HG03354 (cell line): ENCODE results near the gene SPOCD1.

Source experiments
- ATAC-seq: cut with Tn5 transposase; IDR thresholded peaks from one replicate; pipeline ENCODE4 v1.9.1; 2021; ENCODE audit warnings: mild to moderate bottlenecking; ENCODE audit not compliant: unreplicated experiment, poor library complexity, severe bottlenecking

The SPOCD1 gene

GRCh38 chr1:31815752-31816500, at the start of gene SPOCD1:
TSS of gene SPOCD1 (minus strand) at chr1:31816022. CDS start at chr1:31815333, 689 bp downstream.
- ATAC-seq = no peak

DNA sequence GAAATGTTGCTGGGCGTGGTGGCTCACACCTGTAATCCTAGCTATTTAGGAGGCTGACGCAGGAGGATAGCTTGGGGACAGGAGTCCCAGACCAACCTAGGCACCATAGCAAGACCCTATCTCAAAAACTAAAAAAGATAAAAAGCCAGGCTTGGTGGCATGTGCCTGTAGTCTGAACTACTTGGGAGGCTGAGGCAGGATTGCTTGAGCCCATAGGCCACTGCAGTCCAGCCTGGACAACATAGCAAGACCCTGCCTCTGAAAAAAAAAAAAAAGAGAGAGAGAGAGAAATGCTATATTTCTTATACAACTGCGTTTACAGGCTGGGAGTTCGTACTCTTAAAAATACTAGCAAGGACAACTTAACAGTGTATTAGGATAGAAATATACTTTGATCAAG, 46.2 kb upstream of the SPOCD1 start:
- ATAC-seq = no peak

GRCh38 chr1:31861346-31861745, 45.5 kb upstream of the SPOCD1 start:
- no peak for ATAC-seq

DNA sequence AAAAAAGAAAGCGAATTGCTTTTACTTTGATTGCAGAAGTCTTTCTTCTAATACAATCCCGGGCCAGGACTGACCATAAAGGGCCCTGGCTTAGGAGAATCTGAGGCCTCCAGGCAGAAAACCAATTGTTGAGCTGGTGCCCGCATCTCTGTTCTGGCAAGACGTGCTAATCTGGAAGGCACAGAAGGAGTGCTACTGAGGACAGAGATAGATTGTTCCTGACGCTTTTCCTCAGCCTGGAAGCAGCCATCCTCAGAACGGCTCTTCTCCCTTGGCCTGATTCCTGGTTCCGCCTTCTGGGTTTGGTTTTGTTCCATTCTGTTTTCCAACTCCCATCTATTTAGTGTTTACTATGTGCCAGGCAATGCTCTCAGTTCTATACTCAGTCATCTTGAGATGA, 44.8 kb upstream of the SPOCD1 start:
- ATAC-seq = no peak

- no peak for ATAC-seq
Measured at GRCh38 chr1:31859719-31860118, 43.9 kb upstream of the SPOCD1 start.

DNA sequence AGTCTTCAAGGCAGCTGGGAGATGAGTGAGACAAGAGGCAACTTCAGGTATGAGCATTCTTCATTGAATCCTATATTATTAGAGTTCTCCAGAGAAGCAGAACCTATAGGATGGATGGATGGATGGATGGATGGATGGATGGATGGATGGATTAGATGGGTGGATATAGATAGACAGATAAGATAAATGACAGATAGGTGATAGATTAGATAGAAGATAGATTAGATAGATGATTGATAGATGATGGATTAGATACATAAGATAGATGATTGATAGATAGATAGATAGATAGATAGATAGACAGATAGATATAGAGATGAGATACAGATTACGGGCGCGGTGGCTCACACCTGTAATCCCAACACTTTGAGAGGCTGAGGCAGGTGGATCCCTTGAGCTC, 43.2 kb upstream of the SPOCD1 start:
- ATAC-seq = no peak

DNA sequence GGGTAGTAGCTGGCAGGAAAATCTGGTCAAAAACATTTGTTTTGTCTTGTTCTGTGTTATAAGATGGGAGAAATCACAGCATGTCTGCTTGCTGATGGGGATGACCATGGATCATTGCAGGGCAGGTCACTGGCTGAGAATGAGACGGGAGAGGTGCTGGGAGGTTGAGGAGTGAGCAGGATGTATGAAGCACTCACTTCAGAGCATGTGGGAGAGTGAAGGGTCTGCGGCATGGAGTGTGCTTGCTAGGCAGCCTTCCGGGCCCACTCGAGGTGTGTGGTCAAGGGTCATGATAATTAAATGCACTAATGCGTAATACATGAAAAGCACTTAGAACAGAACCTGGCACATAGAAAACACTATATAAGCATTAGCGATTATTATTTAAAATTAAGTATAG, 42.0 kb upstream of the SPOCD1 start:
- ATAC-seq = no peak

DNA sequence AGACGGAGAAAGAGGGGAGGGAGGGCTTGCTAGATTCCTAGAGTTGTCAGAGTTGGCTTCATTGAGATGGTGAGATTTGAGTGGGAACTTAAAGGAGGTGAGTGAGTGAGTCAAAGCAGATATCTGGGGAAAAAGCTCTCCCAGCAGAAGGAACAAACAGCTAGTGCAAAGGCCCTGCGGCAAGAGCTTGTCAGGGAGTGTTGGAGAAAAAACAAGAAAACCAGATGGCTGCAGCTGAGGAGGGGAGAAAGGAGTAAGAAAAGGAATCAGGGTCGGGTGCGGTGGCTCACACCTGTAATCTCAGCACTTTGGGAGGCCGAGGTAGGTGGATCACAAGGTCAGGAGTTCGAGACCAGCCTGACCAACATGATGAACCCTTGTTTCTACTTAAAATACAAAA, 40.3 kb upstream of the SPOCD1 start:
- ATAC-seq = no peak

GRCh38 chr1:31855038-31855845, 39.4 kb upstream of the SPOCD1 start:
- ATAC-seq = no peak

DNA sequence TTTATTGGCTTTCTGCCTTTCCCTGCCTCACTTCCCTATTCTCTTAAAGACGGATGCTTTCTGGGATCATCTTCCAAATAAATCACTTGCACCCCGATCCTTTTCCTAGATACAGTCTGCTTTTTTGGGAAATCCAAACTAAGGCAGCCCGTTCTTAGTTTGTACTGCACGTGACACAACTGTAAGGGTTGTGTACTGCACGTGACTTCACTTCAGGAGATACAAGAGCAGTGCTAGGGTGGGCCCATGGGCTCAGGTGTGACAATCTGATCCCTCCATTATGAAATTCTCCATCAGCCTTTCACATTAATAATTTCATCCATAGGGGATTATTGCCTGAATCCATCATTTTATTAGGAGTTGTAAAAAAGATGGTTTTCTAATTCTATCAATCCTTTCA, 33.8 kb upstream of the SPOCD1 start:
- no peak for ATAC-seq

- ATAC-seq = no peak
Measured at GRCh38 chr1:31848381-31848897, 32.6 kb upstream of the SPOCD1 start.

DNA sequence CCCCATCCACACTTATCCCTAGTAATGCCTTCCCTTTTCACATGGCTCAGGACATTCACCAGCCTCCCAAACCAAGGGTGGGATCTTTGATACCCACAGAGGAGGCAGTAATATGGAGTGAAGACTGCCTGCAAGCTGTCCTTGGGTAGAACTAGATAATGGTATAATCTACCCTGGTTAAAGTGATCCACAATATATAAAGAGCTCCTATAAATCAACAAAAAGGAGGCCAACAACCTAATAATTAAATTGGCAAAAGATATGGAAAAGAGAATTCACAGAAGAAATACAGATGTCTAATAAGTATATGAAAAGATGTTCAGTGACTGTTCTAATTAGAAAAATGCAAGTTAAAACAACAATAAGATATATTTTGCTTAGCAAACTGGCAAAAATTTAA, 30.7 kb upstream of the SPOCD1 start:
- no peak for ATAC-seq

DNA sequence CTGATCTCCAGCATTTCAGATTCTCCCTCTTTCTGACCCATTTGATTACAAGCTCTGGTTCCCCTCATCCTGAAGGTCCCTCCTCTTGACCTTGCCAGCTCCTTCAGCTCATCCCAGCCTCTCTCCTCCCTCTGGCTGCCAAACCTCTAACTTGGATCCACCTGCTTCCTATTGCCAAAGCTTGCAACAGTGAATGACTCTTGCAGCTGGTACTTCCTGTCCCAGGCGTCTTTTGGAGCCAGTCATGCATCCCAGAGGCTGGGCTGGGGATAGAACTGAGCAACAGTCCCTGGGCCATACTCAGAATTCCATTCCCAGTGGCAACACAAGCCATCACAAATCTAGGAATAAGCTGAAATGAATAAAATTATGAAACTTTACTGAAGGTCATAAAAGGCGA, 27.7 kb upstream of the SPOCD1 start:
- ATAC-seq = no peak

DNA sequence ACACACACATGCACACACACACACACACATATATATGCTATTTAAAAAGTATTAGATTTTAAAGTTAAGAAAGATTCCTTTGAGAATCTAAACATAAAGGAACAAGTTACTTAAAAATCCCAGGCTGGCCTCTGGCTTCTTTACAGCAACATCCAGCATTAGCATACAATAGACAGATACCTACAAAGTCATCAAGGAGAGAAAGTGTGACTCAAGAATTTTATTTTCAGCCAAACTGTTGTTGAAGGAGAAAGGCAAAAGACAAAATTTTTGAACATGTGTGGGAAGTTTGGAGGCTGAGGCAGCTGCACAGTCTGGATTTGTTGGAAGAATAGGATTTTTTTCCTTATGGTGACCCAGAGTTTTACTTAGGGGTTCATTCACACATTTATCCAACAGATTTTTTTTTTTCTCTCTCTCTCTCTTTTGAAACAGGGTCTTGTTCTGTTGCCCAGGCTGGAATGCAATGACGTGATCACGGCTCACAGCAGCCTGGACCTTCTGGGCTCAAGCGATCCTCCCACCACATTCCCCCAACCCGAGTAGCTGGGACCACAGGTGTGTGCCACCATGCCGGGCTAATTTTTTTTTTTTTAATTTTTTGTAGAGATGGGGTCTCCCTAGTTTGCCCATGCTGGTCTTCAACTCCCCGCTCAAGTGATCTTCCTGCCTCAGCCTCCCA, 24.0 kb upstream of the SPOCD1 start:
- no peak for ATAC-seq

GRCh38 chr1:31837451-31838158, 21.8 kb upstream of the SPOCD1 start:
- no peak for ATAC-seq

DNA sequence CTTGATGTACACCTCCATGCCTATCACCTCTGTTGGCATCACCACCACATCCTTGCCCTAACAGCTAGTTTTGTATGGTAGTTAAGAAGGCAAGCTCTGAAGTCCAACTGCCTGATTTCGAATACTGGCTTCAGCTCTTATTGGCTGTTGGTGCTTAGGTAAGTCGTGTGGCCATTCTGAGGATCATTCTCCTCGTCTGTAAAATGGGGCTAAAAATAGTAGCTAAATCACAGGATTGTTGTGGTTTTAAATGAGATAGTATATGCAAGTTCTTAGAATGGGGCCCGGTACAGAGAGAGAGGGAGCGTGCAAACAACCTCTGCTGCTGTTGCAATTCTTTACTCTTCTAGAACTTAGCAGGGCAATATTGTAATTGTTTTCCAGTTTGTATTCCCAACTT, 20.8 kb upstream of the SPOCD1 start:
- ATAC-seq = no peak

DNA sequence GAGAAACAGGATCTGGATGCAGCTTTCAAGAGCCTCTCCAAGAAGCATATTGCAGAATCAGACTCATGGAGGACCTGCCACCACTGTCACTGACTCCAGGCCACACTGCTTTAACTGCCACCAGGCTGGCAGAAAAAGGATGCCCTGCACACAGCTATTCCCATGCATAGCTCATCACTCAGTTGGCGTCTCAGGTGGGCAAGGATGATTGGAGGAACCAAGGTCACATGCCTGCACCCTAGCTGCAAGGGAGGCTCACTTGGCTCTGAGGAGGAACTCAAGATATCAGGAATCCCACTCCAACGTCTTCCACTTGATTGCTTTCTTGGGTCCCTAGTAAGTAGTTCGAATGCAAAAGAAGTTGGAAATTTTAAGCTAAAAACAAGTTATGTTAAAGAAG, 19.6 kb upstream of the SPOCD1 start:
- no peak for ATAC-seq

- ATAC-seq = no peak
Measured at GRCh38 chr1:31834501-31834900, 18.7 kb upstream of the SPOCD1 start.

DNA sequence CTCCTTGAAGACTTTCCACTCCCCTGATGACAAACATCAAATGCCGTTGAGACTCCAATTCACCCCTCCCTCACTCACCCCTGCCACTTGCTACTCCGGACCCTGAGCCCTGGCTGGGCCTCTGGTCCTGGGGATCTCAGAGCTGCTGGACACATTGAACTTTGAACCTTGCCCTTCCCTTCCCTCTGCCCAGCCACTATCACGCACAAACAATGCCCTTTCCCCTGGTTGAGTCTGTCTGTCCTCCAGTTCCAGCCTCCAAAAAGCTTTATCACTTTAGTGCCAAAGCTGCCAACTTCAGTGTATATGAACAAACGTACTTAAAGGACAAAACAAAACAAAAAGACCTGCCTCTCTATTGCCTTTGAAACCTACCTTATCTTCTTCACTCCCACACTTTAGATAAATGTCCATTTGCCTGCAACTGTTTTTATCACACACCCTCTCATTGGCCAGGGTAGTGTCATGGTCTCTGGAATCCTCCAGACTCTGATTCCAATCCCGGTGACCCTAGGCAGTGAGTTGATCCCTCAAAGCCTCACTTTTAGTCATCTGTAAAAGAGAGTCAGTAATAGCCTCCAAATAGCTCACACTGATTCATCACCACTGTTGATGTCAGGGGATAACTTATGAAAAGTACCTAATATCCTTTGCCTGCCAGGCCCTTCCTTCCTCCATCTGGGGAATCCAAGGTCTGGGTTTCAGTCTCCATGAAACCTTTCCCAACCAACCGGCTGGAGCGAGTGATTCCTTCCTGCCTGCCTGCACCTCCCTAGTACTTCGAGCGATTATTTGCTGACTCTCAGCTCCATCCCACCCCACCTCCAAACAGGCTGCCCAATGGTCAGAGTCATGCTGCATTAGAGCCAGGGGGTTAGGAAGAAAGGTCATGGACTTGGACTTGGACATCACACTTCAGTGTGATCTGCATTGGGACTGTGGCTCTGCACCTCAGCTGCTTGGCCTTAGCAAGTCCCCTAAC, 15.9 kb upstream of the SPOCD1 start:
- ATAC-seq = no peak
